Heart left ventricle (tissue), 16 donors: ENCODE data around the gene RPLP2. TPM values are rescaled to one million over a fixed set of nuclear protein-coding genes. Genes with fewer than 3 reads are reported as not detected.

Experiments used
- ATAC-seq, 4 donors: fragments of 200-7000 bp; cut with Tn5 transposase; one replicate each; pipeline ENCODE4 v1.9.1; 2020 to 2022; ENCODE audit warnings: moderate library complexity in 4 of 4, mild to moderate bottlenecking in 3 of 4, moderate number of reproducible peaks in 1 of 4
- DNase-seq, 5 donors: peaks; one replicate each; pipeline ENCODE4 v3.0.0-alpha.2; 2020
- H3K27ac ChIP-seq, 12 donors: fragments of 200-600 bp; sonication (generic) in 4 of 12; one replicate each; pipeline versions ENCODE4 v1.5.0 to v1.8.0; 2016 to 2022; ENCODE audit warnings: mild to moderate bottlenecking in 2 of 12
- H3K27me3 ChIP-seq, 9 donors: fragments of 200-600 bp; sonication (generic) in 2 of 9; one replicate each; pipeline versions ENCODE4 v1.5.1 to v1.8.0; 2016 to 2022; ENCODE audit warnings: mild to moderate bottlenecking in 3 of 9
- H3K36me3 ChIP-seq, 9 donors: fragments of 200-600 bp; sonication (generic) in 2 of 9; one replicate each; pipeline versions ENCODE4 v1.5.0 to v1.8.0; 2018 to 2022; ENCODE audit warnings: mild to moderate bottlenecking in 2 of 9
- H3K4me1 ChIP-seq, 12 donors: fragments of 200-600 bp; sonication (generic) in 4 of 12; one replicate each; pipeline versions ENCODE4 v1.5.0 to v1.8.0; 2016 to 2022; ENCODE audit warnings: mild to moderate bottlenecking in 3 of 12
- H3K4me3 ChIP-seq, 12 donors: fragments of 200-600 bp; sonication (generic) in 4 of 12; one replicate each; pipeline versions ENCODE4 v1.5.0 to v1.8.0; 2017 to 2022; ENCODE audit warnings: mild to moderate bottlenecking in 9 of 12, moderate library complexity in 4 of 12
- H3K9me3 ChIP-seq, 12 donors: fragments of 200-600 bp; sonication (generic) in 4 of 12; one replicate each; pipeline versions ENCODE4 v1.5.0 to v1.8.0; 2016 to 2022; ENCODE audit warnings: mild to moderate bottlenecking in 1 of 12
- CTCF ChIP-seq, 12 donors: fragments of 200-600 bp; sonication (generic) in 4 of 12; IDR thresholded peaks; one replicate each; pipeline versions ENCODE4 v1.5.0 to v1.8.0; 2018 to 2022; ENCODE audit warnings: antibody characterized with exemption in 12 of 12, mild to moderate bottlenecking in 5 of 12
- POLR2A ChIP-seq, 2 donors: fragments of 450-650 bp; IDR thresholded peaks; one replicate each; pipeline ENCODE4 v1.6.1; 2017; ENCODE audit warnings: antibody characterized with exemption in 2 of 2, mild to moderate bottlenecking in 2 of 2, moderate library complexity in 2 of 2
- WGBS, 4 donors: extraction: QIAGEN DNeasy Blood & Tissue Kit in 2 of 4; methylation state at CpG; one replicate each; pipeline versions ENCODE4 v1.1.5 to v1.1.7; 2013 to 2018; 5-methylcytosine and 5-hydroxymethylcytosine counted together
- intact Hi-C, 10 donors: fragments of 100-400 bp; cut with DNase I; formaldehyde crosslinking; loops; one replicate each; pipeline versions ENCODE4 v1.11.1 to v1.14.2; 2022
- polyA plus RNA-seq, 2 donors: library from polyadenylated mRNA; stranded (reverse); fragments of 200-250 nt; gene quantifications; one replicate each; pipeline ENCODE4 v1.2.3, GENCODE V29; 2013
- total RNA-seq, 9 donors: library from RNA; depleted of rRNA in 2 of 9; stranded (reverse); fragments of >200 nt in 2 of 9; fragmentation: NEBNext Ultra II Directional in 3 of 9; extraction: Animal tissue kit (Norgen Biotek cat#: 25700) in 3 of 9; gene quantifications; one replicate each; pipeline versions ENCODE4 v1.1.0 to v1.2.4, GENCODE V29; 2016 to 2023
- donor health status: ischemic (EF 13 %, LVEDD 7.1; RV severe dilation, severe dysfunction).
- donor health status: healthy with polysubstance abuse.
- donor health status: DM: no; HTN: yes; CAD: no.
- donor health status: DM: no; HTN: no; CAD: no.
- donor health status: ischemic (EF 25% LVEDD 6.9; RV normal size, moderate dysfunction).
- donor health status: ischemic (EF 25% LVEDD 5.7; RV mildly dilated, moderate dysfunction).
- donor health status: healthy.
- donor health status: DM: yes; HTN: yes; CAD: no.
- donor health status: ischemic (EF 35%, LVEDD 5.7; RV mildly dilated, moderate dysfunction).
- donor health status: nonischemic (EF 11% LVEDD 7.7; RV severe dilation, severe dysfunction).
- donor health status: DM: yes; HTN: yes; CAD: no.
- donor health status: PGD.
- donor health status: ischemic (EF 29% LVEDD 5.4; RV normal size, mild dysfunction).
- donor health status: nonischemic (EF 23%, LVEDD 6.1; RV moderate dilation, normal function).

Gene RPLP2
- total and polyA plus RNA-seq, 11 donors: 236 to 1,652 (median 969) TPM

GRCh38 chr11:855796-856195 lies 46.0 kb downstream of the RPLP2 start:
- Histone ChIP-seq H3K36me3 (peaks cover 0 to 10% (median 0%) of the 10 kb centered on the region in 9 donors), H3K9me3 (no peaks in the 10 kb centered on the region), H3K4me3 (no peak overlapping the region), H3K27ac (no peak overlapping the region), H3K4me1 (peaks cover 4 to 65% (median 19%) of the 10 kb centered on the region in 12 donors), H3K27me3 (no peaks in the 10 kb centered on the region)
- ATAC-seq (no peak), DNase-seq (no peak)
- intact Hi-C loops: loop anchor here in 1 of 10 donors (10.0 kb wide), 1 partner anchor 49 kb away; no protein-coding TSS in a partner anchor
- TF ChIP-seq POLR2A (IDR thresholded peaks at IDR 0.05) (no peak), CTCF (IDR thresholded peaks at IDR 0.05) (no peak)
- WGBS, 4 donors: 87 to 90% (median 89%) methylated on average over 7 to 12 of the region's 12 CpGs

GRCh38 chr11:856397-856796 lies 46.6 kb downstream of the RPLP2 start:
- Histone ChIP-seq H3K4me3 (no peak overlapping the region), H3K9me3 (no peaks in the 10 kb centered on the region), H3K27me3 (no peaks in the 10 kb centered on the region), H3K27ac (no peak overlapping the region), H3K4me1 (peaks cover 4 to 59% (median 18%) of the 10 kb centered on the region in 12 donors), H3K36me3 (peaks cover 0 to 10% (median 0%) of the 10 kb centered on the region in 9 donors)
- intact Hi-C loops: loop anchor here in 1 of 10 donors (10.0 kb wide), 1 partner anchor 48 kb away; no protein-coding TSS in a partner anchor
- TF ChIP-seq POLR2A (IDR thresholded peaks at IDR 0.05): no peak
- TF ChIP-seq CTCF (IDR thresholded peaks at IDR 0.05): no peak
- ATAC-seq (no peak), DNase-seq (no peak)
- WGBS, 4 donors: 73 to 96% (median 77%) methylated on average over 2 to 8 of the region's 8 CpGs

GRCh38 chr11:858053-858761 lies 48.4 kb downstream of the RPLP2 start:
- no peak for ATAC-seq
- Histone ChIP-seq H3K36me3 (peaks cover 0 to 16% (median 9%) of the 10 kb centered on the region in 9 donors), H3K4me3 (no peak overlapping the region), H3K27ac (no peak overlapping the region), H3K4me1 (peaks cover 4 to 51% (median 18%) of the 10 kb centered on the region in 12 donors), H3K9me3 (no peaks in the 10 kb centered on the region), H3K27me3 (no peaks in the 10 kb centered on the region)
- no peak for TF ChIP-seq POLR2A (IDR thresholded peaks at IDR 0.05)
- no peak for TF ChIP-seq CTCF (IDR thresholded peaks at IDR 0.05)
- WGBS, 4 donors: 82 to 87% (median 85%) methylated on average over 26 to 27 of the region's 27 CpGs
- DNase-seq: no peak
- intact Hi-C loops: loop anchor here in 1 of 10 donors (10.0 kb wide), 1 partner anchor 47 kb away; no protein-coding TSS in a partner anchor

GRCh38 chr11:858762-859339 lies 49.1 kb downstream of the RPLP2 start:
- Histone ChIP-seq H3K36me3 (peaks cover 0 to 21% (median 12%) of the 10 kb centered on the region in 9 donors), H3K9me3 (no peaks in the 10 kb centered on the region), H3K27me3 (no peaks in the 10 kb centered on the region), H3K4me3 (no peak overlapping the region), H3K27ac (no peak overlapping the region), H3K4me1 (peaks cover 4 to 48% (median 18%) of the 10 kb centered on the region in 12 donors)
- TF ChIP-seq CTCF (IDR thresholded peaks at IDR 0.05): no peak
- no peak for TF ChIP-seq POLR2A (IDR thresholded peaks at IDR 0.05)
- intact Hi-C loops: loop anchor here in 1 of 10 donors (10.0 kb wide), 1 partner anchor 46 kb away; no protein-coding TSS in a partner anchor
- 88 to 94% (median 90%) methylated on average over 36 to 37 of the region's 37 CpGs for WGBS, 4 donors
- no peak for ATAC-seq
- no peak for DNase-seq
